Esophagus squamous epithelium (tissue), 5 donors: ENCODE results near the gene MYO1D. TPM values are rescaled to one million over a fixed set of nuclear protein-coding genes. Genes with fewer than 3 reads are reported as not detected.
"Not testable (repeated sequence)": the region's sequence is repeated elsewhere in the genome, so short reads cannot be mapped to it uniquely, and the experiment has no call there.

ENCODE experiments used
- DNase-seq: peaks from one replicate; lab custom pipeline; 2025; lab: John Stamatoyannopoulos, UW
- H3K27ac ChIP-seq, 4 donors: fragments of 200-600 bp; sonication (generic); one replicate each; pipeline ENCODE4 v1.5.1; 2016 to 2019; ENCODE audit warnings: mild to moderate bottlenecking in 1 of 4
- H3K27me3 ChIP-seq, 4 donors: fragments of 200-600 bp; sonication (generic); 1 replicate in 3 of 4; 2 replicates in 1 of 4; pipeline versions ENCODE4 v1.5.1 to v1.6.0; 2017 to 2021; ENCODE audit warnings: antibody characterized with exemption in 1 of 4
- H3K36me3 ChIP-seq, 3 donors: fragments of 200-600 bp; sonication (generic); one replicate each; pipeline ENCODE4 v1.5.1; 2016 to 2019
- H3K4me1 ChIP-seq, 3 donors: fragments of 200-600 bp; sonication (generic); one replicate each; pipeline ENCODE4 v1.5.1; 2017 to 2019
- H3K4me3 ChIP-seq, 4 donors: fragments of 200-600 bp; sonication (generic); 1 replicate in 3 of 4; 2 replicates in 1 of 4; pipeline ENCODE4 v1.5.1; 2016 to 2019; ENCODE audit warnings: mild to moderate bottlenecking in 2 of 4, moderate library complexity in 1 of 4
- H3K9me3 ChIP-seq, 3 donors: fragments of 200-600 bp; sonication (generic); one replicate each; pipeline ENCODE4 v1.5.1; 2016 to 2019
- CTCF ChIP-seq, 6 experiments: fragments of 450-650 bp in 4 of 6; fragments of 200-600 bp in 2 of 6; sonication (generic) in 2 of 6; IDR thresholded peaks; one replicate each; pipeline ENCODE4 v1.5.1; 2016 to 2019; ENCODE audit warnings: antibody characterized with exemption in 6 of 6, mild to moderate bottlenecking in 4 of 6, moderate library complexity in 4 of 6
- POLR2A ChIP-seq, 4 donors: fragments of 450-650 bp; IDR thresholded peaks; one replicate each; pipeline ENCODE4 v1.6.1; 2017; ENCODE audit warnings: antibody characterized with exemption in 4 of 4, mild to moderate bottlenecking in 4 of 4, moderate library complexity in 3 of 4
- whole genome bisulfite sequencing, 2 donors: methylation state at CpG; one replicate each; pipeline ENCODE4 v1.1.5; 2018; 5-methylcytosine and 5-hydroxymethylcytosine counted together
- intact Hi-C: fragments of 100-400 bp; cut with DNase I; formaldehyde crosslinking; loops from one replicate; pipeline ENCODE4 v1.15.0; 2022
- total RNA-seq, 4 donors: library from RNA; depleted of rRNA; stranded (reverse); fragments of >200 nt; gene quantifications; one replicate each; pipeline ENCODE4 v1.1.0, GENCODE V29; 2016
- donor health status: DM: yes; HTN: yes; CAD: no.

Gene MYO1D
- total RNA-seq, 4 donors from 2014 or later = 58.8 to 86.8 (median 64.3) TPM

GRCh38 chr17:32725697-32726096 is 151.2 kb downstream of the MYO1D start:
- Histone ChIP-seq H3K4me1 (no peaks in the 10 kb centered on the region), H3K27me3 (no peaks in the 10 kb centered on the region), H3K27ac (no peak overlapping the region), H3K9me3 (peaks cover 0 to 6% (median 3%) of the 10 kb centered on the region in 3 donors), H3K36me3 (peaks cover 0 to 37% (median 0%) of the 10 kb centered on the region in 3 donors), H3K4me3 (no peak overlapping the region)
- intact Hi-C loops = no loop called here
- WGBS, 2 donors = 94 to 100% methylated on average over 1 of the region's 1 CpG
- TF ChIP-seq POLR2A (IDR thresholded peaks at IDR 0.05) = no peak
- TF ChIP-seq CTCF (IDR thresholded peaks at IDR 0.05) = no peak
- DNase-seq = no peak

- intact Hi-C loops = no loop called here
- Histone ChIP-seq H3K9me3 (peaks cover 0 to 6% (median 3%) of the 10 kb centered on the region in 3 donors), H3K27ac (no peak overlapping the region), H3K36me3 (peaks cover 0 to 57% (median 0%) of the 10 kb centered on the region in 3 donors), H3K27me3 (no peaks in the 10 kb centered on the region), H3K4me1 (no peaks in the 10 kb centered on the region), H3K4me3 (no peak overlapping the region)
- 77 to 84% methylated on average over 5 of the region's 5 CpGs for WGBS, 2 donors
- no peak for DNase-seq
- TF ChIP-seq POLR2A (IDR thresholded peaks at IDR 0.05) = no peak
- no peak for TF ChIP-seq CTCF (IDR thresholded peaks at IDR 0.05)
These were observed 153.5 kb downstream of the MYO1D start for GRCh38 chr17:32723310-32723955.

GRCh38 chr17:32722733-32723132 is 154.2 kb downstream of the MYO1D start:
- Histone ChIP-seq H3K27me3 (no peaks in the 10 kb centered on the region), H3K9me3 (peaks cover 0 to 6% (median 3%) of the 10 kb centered on the region in 3 donors), H3K4me1 (no peaks in the 10 kb centered on the region), H3K36me3 (peaks cover 0 to 64% (median 0%) of the 10 kb centered on the region in 3 donors), H3K27ac (no peak overlapping the region), H3K4me3 (no peak overlapping the region)
- intact Hi-C loops = no loop called here
- 84% methylated on average over 5 to 6 of the region's 6 CpGs for WGBS, 2 donors
- TF ChIP-seq POLR2A (IDR thresholded peaks at IDR 0.05) (no peak), CTCF (IDR thresholded peaks at IDR 0.05) (no peak)
- no peak for DNase-seq

GRCh38 chr17:32720671-32721070 is 156.3 kb downstream of the MYO1D start:
- Histone ChIP-seq H3K4me1 (no peaks in the 10 kb centered on the region), H3K36me3 (peaks cover 0 to 76% (median 0%) of the 10 kb centered on the region in 3 donors), H3K27ac (no peak overlapping the region), H3K4me3 (no peak overlapping the region), H3K9me3 (peaks cover 0 to 6% (median 3%) of the 10 kb centered on the region in 3 donors), H3K27me3 (no peaks in the 10 kb centered on the region)
- no peak for DNase-seq
- 82 to 96% methylated on average over 5 of the region's 5 CpGs for WGBS, 2 donors
- TF ChIP-seq CTCF (IDR thresholded peaks at IDR 0.05) = no peak
- TF ChIP-seq POLR2A (IDR thresholded peaks at IDR 0.05) = no peak
- intact Hi-C loops = no loop called here

- H3K36me3 ChIP-seq = peaks cover 0 to 68% (median 0%) of the 10 kb centered on the region in 3 donors
- no peaks in the 10 kb centered on the region for H3K9me3 ChIP-seq
- no peaks in the 10 kb centered on the region for H3K4me1 ChIP-seq
- H3K27ac ChIP-seq = no peak overlapping the region
- WGBS, 2 donors = 95 to 100% methylated on average over 1 of the region's 1 CpG
- intact Hi-C loops = no loop called here
- TF ChIP-seq POLR2A (IDR thresholded peaks at IDR 0.05) = no peak
- no peak for TF ChIP-seq CTCF (IDR thresholded peaks at IDR 0.05)
- DNase-seq = no peak
- H3K27me3 ChIP-seq = no peaks in the 10 kb centered on the region
- H3K4me3 ChIP-seq = no peak overlapping the region
These were observed 157.2 kb downstream of the MYO1D start for GRCh38 chr17:32719689-32720088.

- H3K27ac ChIP-seq, DNase-seq, H3K9me3 ChIP-seq, intact Hi-C loops, H3K27me3 ChIP-seq, H3K4me3 ChIP-seq, H3K4me1 ChIP-seq: not testable (repeated sequence)
- 87 to 88% methylated on average over 3 of the region's 3 CpGs for WGBS, 2 donors
- peaks cover 0 to 75% (median 0%) of the 10 kb centered on the region in 3 donors for H3K36me3 ChIP-seq
These were observed 162.0 kb downstream of the MYO1D start for GRCh38 chr17:32714922-32715321.

- H3K9me3 ChIP-seq, intact Hi-C loops, DNase-seq, H3K27ac ChIP-seq, H3K4me3 ChIP-seq, H3K27me3 ChIP-seq, H3K4me1 ChIP-seq: not testable (repeated sequence)
- WGBS, 2 donors = 95 to 97% methylated on average over 3 of the region's 3 CpGs
- H3K36me3 ChIP-seq = peaks cover 0 to 68% (median 0%) of the 10 kb centered on the region in 3 donors
These were observed 162.7 kb downstream of the MYO1D start for GRCh38 chr17:32714206-32714605.
